GM23338 (cell line): Measurements from ENCODE around the gene SLC12A7. TPM values are rescaled to one million over a fixed set of nuclear protein-coding genes. Genes with fewer than 3 reads are reported as not detected.
A peak's percentile ranks its signal among the peaks of the same experiment; 100 is the strongest.

ENCODE experiments used
- ATAC-seq: fragments of 200-7000 bp; cut with Tn5 transposase; 3 replicates; pipeline ENCODE4 v1.9.1; 2020
- DNase-seq: peaks from one replicate; pipeline ENCODE4 v3.0.0-alpha.2; 2015; ENCODE audit warnings: low spot score
- H2AFZ ChIP-seq: fragments of 200-600 bp; sonication (generic); 2 replicates; pipeline ENCODE4 v1.8.0; 2016; ENCODE audit warnings: antibody characterized with exemption, mild to moderate bottlenecking, moderate library complexity
- H3F3A ChIP-seq: fragments of 200-600 bp; sonication (generic); replicated peaks from 2 replicates; pipeline ENCODE4 v1.8.0; 2017; ENCODE audit warnings: antibody characterized with exemption, mixed run types, low read depth
- H3K27ac ChIP-seq: fragments of 200-600 bp; sonication (generic); 2 replicates; pipeline ENCODE4 v1.6.1; 2016; ENCODE audit warnings: low read depth
- H3K27me3 ChIP-seq: fragments of 200-600 bp; sonication (generic); 2 replicates; pipeline ENCODE4 v1.8.0; 2016; ENCODE audit warnings: mild to moderate bottlenecking, mixed run types, moderate library complexity; ENCODE audit not compliant: insufficient read depth
- H3K36me3 ChIP-seq: fragments of 200-600 bp; sonication (generic); 2 replicates; pipeline ENCODE4 v1.8.0; 2016; ENCODE audit warnings: mild to moderate bottlenecking; ENCODE audit not compliant: insufficient read depth
- H3K4me1 ChIP-seq: fragments of 200-600 bp; sonication (generic); 2 replicates; pipeline ENCODE4 v1.8.0; 2016; ENCODE audit warnings: mild to moderate bottlenecking, moderate library complexity; ENCODE audit not compliant: insufficient read depth
- H3K4me2 ChIP-seq: fragments of 200-600 bp; sonication (generic); 2 replicates; pipeline ENCODE4 v1.7.1; 2017; ENCODE audit warnings: mixed run types
- H3K4me3 ChIP-seq: fragments of 200-600 bp; sonication (generic); 2 replicates; pipeline ENCODE4 v1.6.1; 2016; ENCODE audit warnings: mixed run types
- H3K79me2 ChIP-seq: fragments of 200-600 bp; sonication (generic); replicated peaks from 2 replicates; pipeline ENCODE4 v1.8.0; 2017; ENCODE audit warnings: mild to moderate bottlenecking; ENCODE audit not compliant: insufficient read depth
- H3K9me2 ChIP-seq: fragments of 200-600 bp; sonication (generic); 2 replicates; pipeline ENCODE4 v1.8.0; 2017; ENCODE audit not compliant: insufficient read depth
- H4K20me1 ChIP-seq: fragments of 200-600 bp; sonication (generic); replicated peaks from 2 replicates; pipeline ENCODE4 v1.8.0; 2017; ENCODE audit warnings: mild to moderate bottlenecking; ENCODE audit not compliant: insufficient read depth
- H3K27ac Mint-ChIP-seq: 2 replicates; pipeline ENCODE4 v1.8.0; 2020; ENCODE audit warnings: inconsistent platforms, mild to moderate bottlenecking, moderate library complexity, mixed read lengths
- H3K27me3 Mint-ChIP-seq: 3 replicates; pipeline ENCODE4 v1.8.0; 2022; ENCODE audit warnings: low read depth, mild to moderate bottlenecking, moderate library complexity, mixed read lengths, inconsistent platforms; ENCODE audit not compliant: insufficient read depth, poor library complexity
- H3K36me3 Mint-ChIP-seq: 3 replicates; pipeline ENCODE4 v1.8.0; 2021; ENCODE audit warnings: low read depth, mild to moderate bottlenecking, inconsistent platforms, moderate library complexity, mixed read lengths
- H3K4me1 Mint-ChIP-seq: 3 replicates; pipeline ENCODE4 v1.8.0; 2020; ENCODE audit warnings: mild to moderate bottlenecking, inconsistent platforms, mixed read lengths
- H3K4me3 Mint-ChIP-seq: 3 replicates; pipeline ENCODE4 v1.8.0; 2021; ENCODE audit warnings: moderate library complexity, mild to moderate bottlenecking, inconsistent platforms, mixed read lengths
- H3K9me3 Mint-ChIP-seq: 3 replicates; pipeline ENCODE4 v1.8.0; 2020; ENCODE audit warnings: moderate library complexity, mild to moderate bottlenecking, inconsistent platforms, mixed read lengths
- CREB1 ChIP-seq: fragments of 250-450 bp; sonication (Bioruptor Pico); IDR thresholded peaks from 2 replicates; pipeline ENCODE4 v1.5.0; 2020; ENCODE audit warnings: low read depth, mild to moderate bottlenecking, moderate library complexity
- CTCF ChIP-seq, 2 experiments: fragments of 200-600 bp in 1 of 2; sonication (generic) in 1 of 2; conservative IDR thresholded peaks; 2 replicates each; pipeline versions ENCODE4 v1.5.1 to v1.6.1; 2016 to 2017; ENCODE audit warnings: antibody characterized with exemption in 2 of 2, low read depth in 2 of 2, mild to moderate bottlenecking in 2 of 2, moderate library complexity in 1 of 2
- EZH2 ChIP-seq: fragments of 200-600 bp; sonication (generic); IDR thresholded peaks from one replicate; pipeline ENCODE4 v1.8.0; 2017; ENCODE audit warnings: antibody characterized with exemption, mild to moderate bottlenecking, low read depth; ENCODE audit not compliant: unreplicated experiment
- EZH2phosphoT487 ChIP-seq: fragments of 200-600 bp; sonication (generic); IDR thresholded peaks from one replicate; pipeline ENCODE4 v1.8.1; 2018; ENCODE audit warnings: antibody characterized with exemption; ENCODE audit not compliant: unreplicated experiment
- REST ChIP-seq: IDR thresholded peaks from one replicate; pipeline ENCODE4 v1.6.1; 2018; ENCODE audit warnings: antibody characterized with exemption; ENCODE audit not compliant: unreplicated experiment
- STAT1 ChIP-seq: IDR thresholded peaks from one replicate; pipeline ENCODE4 v1.6.1; 2016; ENCODE audit warnings: antibody characterized with exemption; ENCODE audit not compliant: unreplicated experiment
- ZNF114 ChIP-seq: fragments of 250-450 bp; sonication (Bioruptor Pico); IDR thresholded peaks from 2 replicates; pipeline ENCODE4 v1.5.0; 2020; ENCODE audit warnings: mild to moderate bottlenecking, moderate library complexity
- ZNF331 ChIP-seq: fragments of 250-450 bp; sonication (Bioruptor Pico); IDR thresholded peaks from 2 replicates; pipeline ENCODE4 v1.5.0; 2020; ENCODE audit warnings: low read depth, mild to moderate bottlenecking, moderate library complexity
- polyA plus RNA-seq: library from polyadenylated mRNA; unstranded; fragments of >200 nt; fragmentation: Nextera tagmentation; extraction: Ambion mirVana; gene quantifications from 2 replicates; pipeline ENCODE4 v1.2.1, GENCODE V29; 2016
- total RNA-seq: library from RNA; depleted of rRNA; stranded (reverse); fragments of >200 nt; shearing (Covaris generic); gene quantifications from 2 replicates; pipeline ENCODE4 v1.2.3, GENCODE V29; 2014

SLC12A7 gene
- total and polyA plus RNA-seq, 2 experiments from 2014 or later: 7.4 to 32.2 TPM

GRCh38 chr5:1105350-1106265 is 6.3 kb downstream of the SLC12A7 start:
- Mint-ChIP-seq H3K27ac (peak overlapping the region; percentile 86), H3K4me1 (peaks cover 69% of the 10 kb centered on the region), H3K27me3 (peaks cover 10% of the 10 kb centered on the region), H3K36me3 (no peaks in the 10 kb centered on the region), H3K4me3 (no peak overlapping the region), H3K9me3 (no peaks in the 10 kb centered on the region)
- Histone ChIP-seq H2AFZ (no peak overlapping the region), H3K36me3 (no peaks in the 10 kb centered on the region), H3K79me2 (peaks cover 93% of the 10 kb centered on the region), H3K4me2 (no peak overlapping the region), H3K4me3 (no peak overlapping the region), H3K9me2 (no peaks in the 10 kb centered on the region), H3K4me1 (peaks cover 33% of the 10 kb centered on the region; the same call in 1 of the 2 replicates), H4K20me1 (peaks cover 6% of the 10 kb centered on the region; the same call in 1 of the 2 replicates), H3F3A (no peaks in the 10 kb centered on the region), H3K27ac (0 out of 2 replicates have a peak overlapping the region, but pooled peaks have one; percentile 32), H3K27me3 (no peaks in the 10 kb centered on the region)
- no peak for TF ChIP-seq EZH2phosphoT487
- no peak for TF ChIP-seq ZNF114
- TF ChIP-seq CREB1 (CRISPR knock-in tag): no peak
- no peak for DNase-seq
- no peak for ATAC-seq

- no peaks in the 10 kb centered on the region for H3K36me3 ChIP-seq
- peaks cover 91% of the 10 kb centered on the region for H3K79me2 ChIP-seq
- no peak for TF ChIP-seq EZH2
- TF ChIP-seq STAT1: no peak
- peaks cover 76% of the 10 kb centered on the region for H3K4me1 Mint-ChIP-seq
- peaks cover 6% of the 10 kb centered on the region; the same call in 1 of the 2 replicates for H4K20me1 ChIP-seq
- 0 out of 2 replicates have a peak, but pooled peaks cover 4% of the 10 kb centered on the region for H3F3A ChIP-seq
- no peak overlapping the region for H3K4me2 ChIP-seq
- H3K27ac ChIP-seq: no peak overlapping the region
- DNase-seq (no peak), ATAC-seq (no peak)
- H3K36me3 Mint-ChIP-seq: no peaks in the 10 kb centered on the region
- no peak overlapping the region for H3K4me3 ChIP-seq
- H3K27me3 Mint-ChIP-seq: peaks cover 14% of the 10 kb centered on the region
- H3K27me3 ChIP-seq: no peaks in the 10 kb centered on the region
- H3K4me3 Mint-ChIP-seq: no peak overlapping the region
- H2AFZ ChIP-seq: no peak overlapping the region
- no peaks in the 10 kb centered on the region for H3K9me3 Mint-ChIP-seq
- H3K9me2 ChIP-seq: no peaks in the 10 kb centered on the region
- H3K27ac Mint-ChIP-seq: no peak overlapping the region
- H3K4me1 ChIP-seq: peaks cover 42% of the 10 kb centered on the region; the same call in 1 of the 2 replicates
Measured at GRCh38 chr5:1104327-1105006, 7.4 kb downstream of the SLC12A7 start.

GRCh38 chr5:1103505-1104326 is 8.1 kb downstream of the SLC12A7 start:
- H3K9me2 ChIP-seq: no peaks in the 10 kb centered on the region
- H3K36me3 ChIP-seq: no peaks in the 10 kb centered on the region
- Mint-ChIP-seq H3K9me3 (no peaks in the 10 kb centered on the region), H3K27me3 (peaks cover 20% of the 10 kb centered on the region), H3K36me3 (no peaks in the 10 kb centered on the region), H3K27ac (no peak overlapping the region), H3K4me3 (no peak overlapping the region; the same call in 2 of the 3 replicates), H3K4me1 (peaks cover 80% of the 10 kb centered on the region)
- H3K4me2 ChIP-seq: no peak overlapping the region
- peaks cover 6% of the 10 kb centered on the region; the same call in 1 of the 2 replicates for H4K20me1 ChIP-seq
- DNase-seq (no peak), ATAC-seq (no peak)
- no peak overlapping the region for H2AFZ ChIP-seq
- peaks cover 46% of the 10 kb centered on the region for H3K4me1 ChIP-seq
- H3K27me3 ChIP-seq: no peaks in the 10 kb centered on the region
- no peak overlapping the region for H3K27ac ChIP-seq
- H3K4me3 ChIP-seq: no peak overlapping the region
- 0 out of 2 replicates have a peak, but pooled peaks cover 4% of the 10 kb centered on the region for H3F3A ChIP-seq
- H3K79me2 ChIP-seq: peaks cover 93% of the 10 kb centered on the region
- no peak for TF ChIP-seq STAT1
- TF ChIP-seq CTCF (conservative IDR thresholded peaks at IDR 0.05; ENCODE audit: low read depth in 2 of 2): no peak
- no peak for TF ChIP-seq ZNF331 (CRISPR knock-in tag)
- TF ChIP-seq REST: no peak
